Astrocyte of the hippocampus (primary cell): ENCODE measurements around the gene SCN3B.

Experiments used
- DNase-seq: peaks from one replicate; pipeline ENCODE4 v3.0.0; 2011; ENCODE audit warnings: low read depth, low spot score

Gene SCN3B

DNA sequence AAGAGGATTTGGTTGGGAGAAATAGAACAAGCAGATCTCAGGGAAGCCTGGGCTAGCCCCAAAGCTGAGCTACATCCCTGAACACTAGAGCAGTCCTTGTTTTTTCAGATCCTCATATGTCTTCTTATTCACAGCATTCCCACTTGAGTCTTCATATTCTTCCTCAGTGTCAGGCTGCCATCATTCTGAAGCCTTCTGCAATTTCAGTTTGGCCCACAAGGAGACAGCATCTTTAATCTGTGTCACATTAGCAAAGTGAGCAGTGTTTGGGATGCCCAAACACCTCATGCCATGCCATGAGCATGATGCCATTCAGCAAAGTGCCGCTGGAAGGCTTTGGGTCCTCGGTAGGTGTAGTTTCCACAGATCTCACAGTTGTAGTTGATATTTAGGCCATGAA lies 56.6 kb downstream of the SCN3B start:
- no peak for DNase-seq

- no peak for DNase-seq
Measured at GRCh38 chr11:123594921-123595320, 59.5 kb downstream of the SCN3B start.

DNA sequence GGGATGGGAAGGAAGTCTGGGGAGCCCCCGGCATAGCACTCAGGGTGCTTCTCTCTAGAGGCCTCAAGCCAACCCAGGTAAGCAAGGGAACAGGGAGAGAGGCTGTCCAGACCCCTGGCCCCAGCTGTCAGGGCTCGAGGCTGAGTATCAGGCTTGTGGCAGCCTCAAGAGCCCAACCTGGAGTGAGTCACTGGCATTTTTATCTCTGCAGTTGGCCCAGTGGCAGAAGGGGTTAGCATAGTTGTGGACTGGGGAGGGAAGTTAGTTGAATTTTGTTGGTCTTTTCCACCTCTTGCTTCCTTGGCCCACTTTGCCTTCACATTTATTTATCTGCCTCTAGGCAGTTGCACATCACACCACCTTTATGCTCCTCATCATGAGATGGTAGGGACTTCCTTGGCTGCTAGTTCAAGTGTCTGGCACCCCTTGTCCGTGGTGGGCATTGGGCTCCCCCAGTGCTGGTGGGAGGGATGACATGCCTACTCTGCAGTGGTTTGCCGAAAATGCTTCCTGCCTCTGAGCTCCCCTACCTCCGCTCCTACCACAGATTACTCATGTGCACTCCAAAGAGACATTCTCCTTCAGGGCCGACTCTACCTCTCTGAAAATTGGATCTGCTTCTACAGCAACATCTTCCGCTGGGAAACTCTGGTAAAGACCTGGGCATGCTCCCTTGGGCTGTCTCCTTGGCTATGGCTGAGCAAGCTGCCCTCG lies 60.1 kb downstream of the SCN3B start:
- DNase-seq = peak; percentile 41

DNA sequence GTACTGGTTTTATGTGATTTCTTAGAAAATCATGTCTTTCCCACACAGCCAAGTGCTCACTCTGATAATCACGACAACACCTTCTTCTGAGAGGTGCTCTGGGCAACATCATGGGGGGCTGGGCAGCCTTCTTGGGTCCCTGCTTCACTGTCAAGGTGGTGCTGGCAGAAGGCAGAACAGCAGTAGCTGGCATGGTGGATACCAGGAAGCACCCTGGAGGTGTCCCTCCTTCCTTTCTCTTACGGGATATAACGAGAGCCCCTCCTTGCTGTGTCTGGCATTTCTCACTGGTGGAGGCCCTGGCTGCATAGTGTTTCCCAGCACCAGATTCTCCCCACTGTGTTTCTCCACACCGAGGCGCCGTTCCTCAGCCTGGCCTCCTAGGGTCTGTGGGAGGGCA lies 60.9 kb downstream of the SCN3B start:
- DNase-seq = no peak

DNA sequence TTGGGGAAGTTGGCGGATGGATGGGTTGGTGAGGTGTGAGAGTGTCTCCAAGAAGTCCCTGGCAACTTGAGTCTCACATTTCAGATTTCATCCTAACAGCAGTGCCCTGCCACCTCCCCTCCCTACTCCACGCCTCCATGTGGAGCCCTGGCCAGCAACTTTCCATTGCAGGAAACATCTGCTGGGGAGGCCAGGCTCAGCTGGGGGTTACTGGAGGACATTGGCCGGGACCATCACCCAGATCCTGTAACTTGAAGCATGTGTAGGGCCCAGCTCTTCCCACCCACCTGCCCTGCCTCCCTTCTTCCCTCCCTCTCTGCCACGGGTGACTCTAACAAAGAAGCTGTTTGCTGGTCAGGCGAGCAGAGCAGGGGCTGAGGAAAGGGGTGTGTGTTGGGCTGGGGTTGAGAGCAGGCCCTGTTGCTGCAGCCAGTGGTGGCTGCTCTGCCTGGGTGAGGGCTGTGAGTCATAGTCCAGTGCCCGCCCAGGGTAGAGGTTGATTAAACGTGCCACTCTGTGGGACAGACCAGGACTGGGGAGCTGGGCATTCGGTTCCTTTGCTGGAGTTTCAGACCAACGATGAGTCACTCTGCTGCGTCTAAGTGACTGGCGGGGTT lies 64.0 kb downstream of the SCN3B start:
- DNase-seq = peak; percentile 83

DNA sequence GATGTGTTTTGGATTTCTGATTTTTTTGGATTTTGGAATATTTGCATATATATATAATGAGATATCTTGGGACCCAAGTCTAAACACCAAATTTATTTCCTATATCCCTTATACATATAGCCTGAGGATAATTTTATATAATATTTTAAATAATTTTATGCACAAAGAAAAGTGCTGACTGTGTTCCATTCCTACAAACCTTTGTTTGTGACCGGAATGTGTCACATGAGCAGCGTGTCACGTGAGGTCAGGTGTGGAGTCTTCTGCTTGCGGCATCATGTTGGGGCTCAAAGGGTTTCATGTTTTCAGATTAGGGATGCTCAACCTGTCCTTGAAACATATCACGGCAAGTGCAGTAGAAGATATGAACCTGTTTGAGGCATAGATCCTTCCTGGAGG lies 65.6 kb downstream of the SCN3B start:
- DNase-seq = no peak

DNA sequence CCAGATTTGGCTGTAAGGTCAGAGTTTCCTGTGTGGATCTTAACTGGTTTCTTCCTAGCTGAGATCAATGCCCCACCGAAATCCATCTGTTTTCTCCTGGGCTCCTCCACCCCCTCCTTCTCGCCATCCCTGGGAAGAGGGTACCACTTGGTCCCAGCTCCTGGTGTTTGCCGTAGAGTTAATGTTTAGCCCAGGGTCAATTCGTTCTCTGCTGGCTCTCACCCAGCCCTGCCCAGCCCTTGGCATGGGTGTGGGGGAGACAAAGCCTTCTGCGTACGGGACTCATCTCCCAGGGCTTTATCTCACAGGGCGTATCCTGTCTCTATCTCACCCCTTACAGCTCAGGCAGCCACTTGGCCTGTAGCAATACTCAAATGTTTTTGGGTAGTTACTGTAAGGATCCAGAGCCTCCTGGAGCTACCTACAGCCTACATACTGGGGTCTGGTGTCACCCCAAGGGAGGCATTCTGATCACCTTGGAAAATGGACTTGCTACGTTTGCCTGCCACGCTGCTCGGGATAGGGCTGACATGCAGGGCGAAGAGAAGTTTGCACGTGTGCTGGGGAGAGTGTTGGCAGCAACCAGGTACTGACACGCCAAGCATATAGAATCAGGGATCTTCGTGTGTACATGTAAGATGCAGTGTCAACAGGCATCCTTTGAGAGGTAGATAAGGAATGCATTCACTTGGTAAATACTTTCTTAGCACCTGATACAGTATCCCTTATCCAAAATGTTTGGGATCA lies 66.1 kb downstream of the SCN3B start:
- DNase-seq = no peak

GRCh38 chr11:123587559-123587958 lies 66.9 kb downstream of the SCN3B start:
- no peak for DNase-seq

- DNase-seq = no peak
Measured at GRCh38 chr11:123587044-123587443, 67.4 kb downstream of the SCN3B start.

DNA sequence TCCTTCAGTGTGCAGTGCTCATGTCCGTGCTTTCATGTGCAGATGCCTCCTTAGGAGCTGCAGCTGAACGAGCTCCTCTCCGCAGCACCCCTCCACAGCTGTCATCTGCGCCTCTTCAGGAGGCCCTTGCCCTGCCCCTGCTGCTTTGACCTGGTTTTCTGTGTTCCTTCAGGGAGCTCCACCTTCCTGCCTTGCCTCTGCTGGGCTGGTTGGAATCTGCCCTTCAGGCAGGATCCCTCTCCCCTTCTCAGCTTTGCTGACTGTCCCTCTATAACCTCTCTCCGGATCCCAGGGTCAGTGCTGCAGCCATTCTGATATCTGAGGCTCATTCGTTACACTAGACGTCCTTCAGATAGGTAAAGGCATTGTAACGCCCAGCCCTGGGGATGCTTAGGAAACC lies 67.9 kb downstream of the SCN3B start:
- no peak for DNase-seq

DNA sequence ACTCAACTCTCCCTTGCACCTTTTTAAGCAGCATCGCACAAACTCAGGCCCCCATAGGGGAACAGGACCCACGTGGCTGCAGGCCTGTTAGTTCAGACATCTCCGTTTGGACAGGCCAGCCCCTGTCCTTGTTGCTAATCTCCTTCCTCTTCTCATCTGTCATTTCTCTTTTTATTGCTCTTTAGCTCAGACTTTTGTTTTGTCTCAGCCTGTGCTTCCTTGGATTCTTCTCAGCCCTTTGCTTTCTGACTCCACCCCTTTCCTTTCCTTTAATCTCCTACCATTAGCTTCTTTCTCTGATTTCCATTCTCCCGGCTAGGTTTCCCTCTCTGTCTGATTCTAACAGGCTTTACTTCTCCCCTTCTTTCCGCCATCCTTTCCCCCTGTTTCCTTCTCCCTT lies 68.7 kb downstream of the SCN3B start:
- no peak for DNase-seq

GRCh38 chr11:123585206-123585605 lies 69.2 kb downstream of the SCN3B start:
- no peak for DNase-seq

GRCh38 chr11:123584737-123585136 lies 69.7 kb downstream of the SCN3B start:
- no peak for DNase-seq

DNA sequence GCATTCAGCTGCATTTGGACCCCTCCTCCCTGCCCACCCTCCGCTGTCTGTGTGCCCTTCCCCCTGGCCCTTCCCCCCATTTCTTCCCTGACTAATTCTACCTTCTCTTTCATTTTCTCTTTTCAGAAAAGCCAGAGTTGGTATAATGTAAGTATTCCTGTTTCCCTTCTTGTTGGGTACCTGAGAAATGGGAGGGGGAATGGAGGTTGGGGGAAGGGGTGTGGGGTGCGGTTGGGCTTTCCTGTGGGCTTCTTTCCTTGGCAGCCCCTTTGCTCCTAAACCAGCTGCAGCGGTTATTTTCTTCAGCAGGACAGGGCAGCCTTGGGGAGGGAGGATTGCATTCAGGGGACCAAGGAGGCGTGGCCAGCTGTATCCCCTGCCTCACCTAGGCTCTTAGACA lies 70.2 kb downstream of the SCN3B start:
- DNase-seq = no peak

- DNase-seq = no peak
Measured at GRCh38 chr11:123582992-123583504, 71.4 kb downstream of the SCN3B start.

GRCh38 chr11:123581651-123582399 lies 72.6 kb downstream of the SCN3B start:
- no peak for DNase-seq

DNA sequence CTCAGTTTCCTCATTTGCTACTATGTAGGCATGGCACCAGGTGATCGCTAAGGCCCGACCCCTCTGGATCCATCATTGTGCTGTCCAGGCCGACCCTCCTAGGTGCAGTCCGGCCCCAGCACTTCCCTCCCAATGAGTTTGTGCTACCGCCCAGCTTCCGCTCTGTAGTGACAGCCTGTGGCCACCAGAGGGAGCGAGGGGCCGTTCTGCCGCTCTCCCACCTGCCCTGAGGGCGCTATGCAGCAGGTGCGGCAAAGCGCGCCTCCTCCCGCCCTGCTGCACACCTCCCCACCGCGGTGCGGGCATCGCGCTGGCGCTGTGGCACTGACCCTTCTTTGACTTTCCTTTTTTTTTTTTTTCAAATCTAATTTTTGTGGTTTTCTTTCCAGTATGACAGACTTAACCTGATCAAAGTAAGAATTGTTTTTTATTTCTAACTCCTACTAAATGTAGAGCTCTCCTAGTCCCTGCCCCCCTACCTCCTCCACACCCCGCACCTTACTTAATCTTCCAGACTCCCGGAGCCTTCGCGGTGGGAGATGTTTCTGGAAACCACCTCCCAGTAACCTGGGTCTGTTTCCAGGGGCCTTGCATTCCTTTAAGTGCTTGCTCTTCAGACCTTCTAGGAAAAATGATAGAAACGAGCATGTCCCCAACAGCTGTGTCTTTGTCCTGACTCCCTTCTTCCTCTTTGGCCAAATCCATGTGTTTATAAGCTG lies 73.7 kb downstream of the SCN3B start:
- peak; percentile 74 for DNase-seq

DNA sequence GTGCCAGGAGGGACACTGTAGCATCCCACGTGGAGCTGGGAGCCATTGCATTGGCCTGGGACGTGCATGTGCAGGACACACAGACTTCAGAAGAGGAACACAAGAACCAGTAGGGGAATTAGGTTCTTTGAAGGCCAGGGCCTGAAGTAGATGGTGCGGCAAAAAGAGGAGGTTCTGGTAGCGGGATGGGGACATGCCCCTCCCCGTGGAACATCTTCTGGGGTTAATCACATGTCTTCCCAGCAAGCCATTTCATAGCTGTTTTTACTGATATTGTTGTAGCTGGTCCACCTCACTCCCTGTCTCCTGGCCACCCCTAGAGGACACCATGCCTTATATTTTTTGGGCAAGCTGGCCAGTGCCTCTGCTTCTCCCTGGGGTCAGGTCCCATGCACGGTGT lies 74.3 kb downstream of the SCN3B start:
- no peak for DNase-seq

GRCh38 chr11:123579482-123579812 lies 75.0 kb downstream of the SCN3B start:
- no peak for DNase-seq
